ENCODE results near the gene GCSAM. TPM values are rescaled to one million over a fixed set of nuclear protein-coding genes. Genes with fewer than 3 reads are reported as not detected.

GCSAM gene
- total RNA-seq, 4 donors from 2014 or later, result 0.40 to 5.8 TPM; not detected in 2

GRCh38 chr3:112133626-112134334 is 732 bp upstream of the GCSAM start:
- H3K9me3 ChIP-seq, result no peaks in the 10 kb centered on the region
- no peaks in the 10 kb centered on the region for H3K36me3 ChIP-seq
- no peak overlapping the region for H3K4me3 ChIP-seq
- no peaks in the 10 kb centered on the region for H3K27me3 ChIP-seq
- H3K4me1 ChIP-seq, result peaks cover 0 to 5% (median 0%) of the 10 kb centered on the region in 4 donors
- peak overlapping the region in 2 of 4 donors; percentile 29 to 71 for H3K27ac ChIP-seq
- no peak for DNase-seq
- TF ChIP-seq CTCF (IDR thresholded peaks at IDR 0.05) (no peak), POLR2A (IDR thresholded peaks at IDR 0.05) (no peak)

- H3K4me3 ChIP-seq, result peak overlapping the region in 2 of 4 donors; percentile 2 to 22
- peak overlapping the region in 3 of 4 donors; percentile 11 to 71 (median 29) for H3K27ac ChIP-seq
- TF ChIP-seq CTCF (IDR thresholded peaks at IDR 0.05), result no peak
- no peak for TF ChIP-seq POLR2A (IDR thresholded peaks at IDR 0.05)
Measured at GRCh38 chr3:112132554-112132953, 494 bp downstream of the GCSAM start.

GRCh38 chr3:112132088-112132487 is 960 bp downstream of the GCSAM start:
- Histone ChIP-seq H3K36me3 (no peaks in the 10 kb centered on the region), H3K9me3 (no peaks in the 10 kb centered on the region), H3K27me3 (no peaks in the 10 kb centered on the region), H3K27ac (peak overlapping the region in 1 of 4 donors; percentile 71), H3K4me1 (peaks cover 0 to 13% (median 0%) of the 10 kb centered on the region in 4 donors), H3K4me3 (no peak overlapping the region)
- no peak for DNase-seq
- TF ChIP-seq CTCF (IDR thresholded peaks at IDR 0.05) (no peak), POLR2A (IDR thresholded peaks at IDR 0.05) (no peak)

More at GRCh38 chr3:112132554-112132953, 494 bp downstream of the GCSAM start:
- DNase-seq, result no peak
- Histone ChIP-seq H3K36me3 (no peaks in the 10 kb centered on the region), H3K9me3 (no peaks in the 10 kb centered on the region), H3K4me1 (peaks cover 0 to 13% (median 0%) of the 10 kb centered on the region in 4 donors), H3K27me3 (no peaks in the 10 kb centered on the region)

- Histone ChIP-seq H3K9me3 (no peaks in the 10 kb centered on the region), H3K4me1 (peaks cover 0 to 16% (median 0%) of the 10 kb centered on the region in 4 donors), H3K36me3 (no peaks in the 10 kb centered on the region), H3K27ac (no peak overlapping the region), H3K4me3 (no peak overlapping the region), H3K27me3 (no peaks in the 10 kb centered on the region)
- no peak for DNase-seq
- no peak for TF ChIP-seq CTCF (IDR thresholded peaks at IDR 0.05)
- TF ChIP-seq POLR2A (IDR thresholded peaks at IDR 0.05), result no peak
Measured at GRCh38 chr3:112131111-112131510, 1.9 kb downstream of the GCSAM start.

GRCh38 chr3:112130638-112130993 is 2.4 kb downstream of the GCSAM start:
- H3K9me3 ChIP-seq, result no peaks in the 10 kb centered on the region
- TF ChIP-seq CTCF (IDR thresholded peaks at IDR 0.05), result no peak
- TF ChIP-seq POLR2A (IDR thresholded peaks at IDR 0.05), result no peak
- DNase-seq, result no peak
- no peak overlapping the region for H3K4me3 ChIP-seq
- H3K4me1 ChIP-seq, result peaks cover 0 to 16% (median 0%) of the 10 kb centered on the region in 4 donors
- H3K27me3 ChIP-seq, result no peaks in the 10 kb centered on the region
- H3K27ac ChIP-seq, result peak overlapping the region in 1 of 4 donors; percentile 55
- H3K36me3 ChIP-seq, result no peaks in the 10 kb centered on the region
